ENCODE data around the gene SPATA13.

Gene SPATA13

DNA sequence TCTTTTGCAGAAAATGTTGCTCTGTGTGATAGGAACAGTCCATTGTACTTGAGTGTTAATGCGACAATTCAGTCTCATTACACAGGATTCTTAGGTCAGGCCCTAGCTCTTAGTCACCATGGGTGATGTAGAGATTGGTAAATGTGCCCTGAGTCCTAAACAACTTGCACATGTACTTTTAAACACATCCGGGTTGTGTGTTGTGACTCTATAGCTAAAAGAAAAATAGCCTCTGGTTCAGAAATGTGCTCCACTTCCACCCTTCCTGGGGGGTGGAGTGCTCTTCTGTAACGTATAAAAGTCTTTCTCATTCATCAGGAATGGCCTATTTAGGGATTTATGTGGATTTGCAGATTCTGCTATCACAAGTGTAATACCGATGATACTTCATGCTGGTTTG lies 5.2 kb downstream of the SPATA13 start:
- H3K4me3 ChIP-seq (ENCODE audit: low read length), result no peak overlapping the region
- TF ChIP-seq CTCF (conservative IDR thresholded peaks at IDR 0.05; ENCODE audit: low read length), result no peak
- DNase-seq (ENCODE audit: low read depth), result peak; percentile 78

- TF ChIP-seq CTCF (conservative IDR thresholded peaks at IDR 0.05; ENCODE audit: low read length), result no peak
- peak; percentile 62 for DNase-seq (ENCODE audit: low read depth)
- H3K4me3 ChIP-seq (ENCODE audit: low read length), result no peak overlapping the region
Observed at GRCh38 chr13:24166561-24166960, 6.0 kb downstream of the SPATA13 start.

- DNase-seq (ENCODE audit: low read depth), result peak; percentile 40
- H3K4me3 ChIP-seq (ENCODE audit: low read length), result no peak overlapping the region
- no peak for TF ChIP-seq CTCF (conservative IDR thresholded peaks at IDR 0.05; ENCODE audit: low read length)
Observed at GRCh38 chr13:24167666-24168391, 7.3 kb downstream of the SPATA13 start.

DNA sequence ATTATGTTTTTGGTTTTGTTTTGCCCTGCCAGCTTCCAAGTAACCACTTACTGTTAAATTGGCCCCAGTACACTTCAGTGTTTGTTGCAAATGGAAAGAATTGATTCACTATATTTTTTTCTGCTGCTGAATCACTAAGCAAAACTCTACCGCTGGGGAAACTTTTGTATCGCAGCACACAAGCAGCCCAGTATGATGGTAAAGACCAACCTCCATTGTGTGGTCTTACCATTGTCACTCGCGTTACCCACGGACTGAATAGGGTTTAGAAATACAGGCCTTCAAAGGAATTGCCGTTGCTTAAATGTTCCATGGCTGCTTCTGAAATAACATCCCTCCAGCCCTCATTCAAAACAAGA lies 7.9 kb downstream of the SPATA13 start:
- DNase-seq (ENCODE audit: low read depth), result peak; percentile 70
- no peak for TF ChIP-seq CTCF (conservative IDR thresholded peaks at IDR 0.05; ENCODE audit: low read length)
- H3K4me3 ChIP-seq (ENCODE audit: low read length), result no peak overlapping the region; the same call in 1 of the 2 replicates

GRCh38 chr13:24168979-24169378 lies 8.5 kb downstream of the SPATA13 start:
- H3K4me3 ChIP-seq (ENCODE audit: low read length), result no peak overlapping the region
- peak; percentile 35 for TF ChIP-seq CTCF (conservative IDR thresholded peaks at IDR 0.05; ENCODE audit: low read length)
- DNase-seq (ENCODE audit: low read depth), result peak; percentile 83

DNA sequence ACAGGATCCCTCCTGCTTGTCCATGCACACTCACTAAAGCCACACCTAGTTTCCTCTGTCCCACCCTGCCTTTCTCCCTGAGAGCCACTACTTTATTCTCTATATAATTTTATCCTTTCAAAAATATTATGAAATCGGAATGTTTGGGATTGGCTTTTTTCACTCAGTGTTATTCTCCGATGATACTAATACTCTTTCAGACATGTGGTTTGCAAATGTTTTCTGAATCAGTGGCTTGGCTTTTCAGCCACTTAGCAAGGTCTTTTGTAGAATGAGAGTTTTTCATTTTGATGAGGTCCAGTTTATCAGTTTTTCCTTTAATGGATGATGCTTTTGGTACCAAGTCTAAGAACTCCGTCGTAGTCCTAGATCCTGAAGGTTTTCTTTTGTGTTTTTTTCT lies 11.6 kb downstream of the SPATA13 start:
- no peak overlapping the region for H3K4me3 ChIP-seq (ENCODE audit: low read length)
- peak; percentile 71 for DNase-seq (ENCODE audit: low read depth)
- TF ChIP-seq CTCF (conservative IDR thresholded peaks at IDR 0.05; ENCODE audit: low read length), result no peak

GRCh38 chr13:24173795-24174194 lies 13.3 kb downstream of the SPATA13 start:
- no peak for TF ChIP-seq CTCF (conservative IDR thresholded peaks at IDR 0.05; ENCODE audit: low read length)
- H3K4me3 ChIP-seq (ENCODE audit: low read length), result no peak overlapping the region
- DNase-seq (ENCODE audit: low read depth), result no peak

Data from AG10803 (cell line).